ENCODE measurements around the gene C12orf42. TPM values are rescaled to one million over a fixed set of nuclear protein-coding genes. Genes with fewer than 3 reads are reported as not detected.

The C12orf42 gene
- not detected in 2 replicates for total RNA-seq

GRCh38 chr12:103495469-103496456 is at the start of gene C12orf42:
Gene C12orf42, minus strand, starts transcription at chr12:103495968. Its CDS starts 17,542 bp downstream, at chr12:103478426.

Other genes with a start within 250 kb of the C12orf42 start
- gene STAB2, start 91.3 kb upstream of the C12orf42 start, total RNA-seq: under 0.01 TPM in 1 of 2 replicates, not detected in the other